NCI-H1105 (cell line): ENCODE results near the gene DNA2.
"Not testable (repeated sequence)": the region's sequence is repeated elsewhere in the genome, so short reads cannot be mapped to it uniquely, and the experiment has no call there.

Experiments
- DNase-seq: peaks from one replicate; lab custom pipeline; 2025; lab: John Stamatoyannopoulos, UW

DNA2 gene, protein sequence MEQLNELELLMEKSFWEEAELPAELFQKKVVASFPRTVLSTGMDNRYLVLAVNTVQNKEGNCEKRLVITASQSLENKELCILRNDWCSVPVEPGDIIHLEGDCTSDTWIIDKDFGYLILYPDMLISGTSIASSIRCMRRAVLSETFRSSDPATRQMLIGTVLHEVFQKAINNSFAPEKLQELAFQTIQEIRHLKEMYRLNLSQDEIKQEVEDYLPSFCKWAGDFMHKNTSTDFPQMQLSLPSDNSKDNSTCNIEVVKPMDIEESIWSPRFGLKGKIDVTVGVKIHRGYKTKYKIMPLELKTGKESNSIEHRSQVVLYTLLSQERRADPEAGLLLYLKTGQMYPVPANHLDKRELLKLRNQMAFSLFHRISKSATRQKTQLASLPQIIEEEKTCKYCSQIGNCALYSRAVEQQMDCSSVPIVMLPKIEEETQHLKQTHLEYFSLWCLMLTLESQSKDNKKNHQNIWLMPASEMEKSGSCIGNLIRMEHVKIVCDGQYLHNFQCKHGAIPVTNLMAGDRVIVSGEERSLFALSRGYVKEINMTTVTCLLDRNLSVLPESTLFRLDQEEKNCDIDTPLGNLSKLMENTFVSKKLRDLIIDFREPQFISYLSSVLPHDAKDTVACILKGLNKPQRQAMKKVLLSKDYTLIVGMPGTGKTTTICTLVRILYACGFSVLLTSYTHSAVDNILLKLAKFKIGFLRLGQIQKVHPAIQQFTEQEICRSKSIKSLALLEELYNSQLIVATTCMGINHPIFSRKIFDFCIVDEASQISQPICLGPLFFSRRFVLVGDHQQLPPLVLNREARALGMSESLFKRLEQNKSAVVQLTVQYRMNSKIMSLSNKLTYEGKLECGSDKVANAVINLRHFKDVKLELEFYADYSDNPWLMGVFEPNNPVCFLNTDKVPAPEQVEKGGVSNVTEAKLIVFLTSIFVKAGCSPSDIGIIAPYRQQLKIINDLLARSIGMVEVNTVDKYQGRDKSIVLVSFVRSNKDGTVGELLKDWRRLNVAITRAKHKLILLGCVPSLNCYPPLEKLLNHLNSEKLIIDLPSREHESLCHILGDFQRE

GRCh38 chr10:68471586-68472408, at the start of gene DNA2:
DNA2 (minus strand) TSS chr10:68471973; CDS start chr10:68471864, 109 bp downstream.
- peak; percentile 78 for DNase-seq

GRCh38 chr10:68518609-68519008, 46.8 kb upstream of the DNA2 start:
- not testable (repeated sequence) for DNase-seq

- no peak for DNase-seq
Observed at GRCh38 chr10:68517188-68517587, 45.4 kb upstream of the DNA2 start.

- DNase-seq: no peak
Observed at GRCh38 chr10:68516766-68517165, 45.0 kb upstream of the DNA2 start.

- not testable (repeated sequence) for DNase-seq
Observed at GRCh38 chr10:68516216-68516615, 44.4 kb upstream of the DNA2 start.

GRCh38 chr10:68508090-68508489, 36.3 kb upstream of the DNA2 start:
- DNase-seq: no peak

- no peak for DNase-seq
Observed at GRCh38 chr10:68506411-68506810, 34.6 kb upstream of the DNA2 start.

DNA sequence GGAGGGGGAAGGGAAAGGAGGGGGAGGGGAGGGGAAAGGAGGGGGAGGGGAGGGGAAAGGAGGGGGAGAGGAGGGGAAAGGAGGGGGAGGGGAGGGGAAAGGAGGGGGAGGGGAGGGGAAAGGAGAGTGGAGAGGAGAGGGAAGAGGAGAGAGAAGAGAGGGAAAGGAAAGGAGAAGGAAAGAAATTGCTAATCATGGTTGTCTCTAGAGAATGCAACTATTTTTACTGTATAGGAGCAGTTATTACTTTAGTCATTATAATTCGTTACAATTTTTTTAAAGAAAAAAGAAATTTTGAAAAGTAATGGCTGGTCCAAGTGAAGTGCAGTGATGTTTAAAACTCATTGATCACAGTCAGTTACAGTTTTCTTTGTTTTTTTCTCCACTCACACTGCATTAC, 31.1 kb upstream of the DNA2 start:
- no peak for DNase-seq

- DNase-seq: no peak
Observed at GRCh38 chr10:68501691-68502090, 29.9 kb upstream of the DNA2 start.

- DNase-seq: no peak
Observed at GRCh38 chr10:68499544-68499943, 27.8 kb upstream of the DNA2 start.

- no peak for DNase-seq
Observed at GRCh38 chr10:68496072-68496471, 24.3 kb upstream of the DNA2 start.

DNA sequence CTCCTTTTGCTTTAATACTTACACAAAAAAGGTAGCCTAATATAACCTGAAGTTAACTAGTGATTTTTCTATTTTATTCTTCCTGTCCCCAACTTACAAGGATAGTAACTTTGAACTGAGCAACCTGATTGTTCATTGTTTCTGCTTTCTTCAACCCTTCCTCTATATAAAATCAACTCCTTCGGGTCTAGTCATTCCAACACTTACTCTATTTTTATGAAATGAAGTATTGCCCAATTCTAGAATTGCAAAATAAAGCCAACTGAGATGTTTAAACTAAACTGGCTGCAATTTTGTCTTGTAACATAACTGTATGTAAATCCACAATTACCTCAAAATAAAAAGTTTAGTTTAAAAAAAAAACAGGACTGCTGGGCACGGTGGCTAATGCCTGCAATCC, 20.3 kb upstream of the DNA2 start:
- DNase-seq: no peak

- DNase-seq: no peak
Observed at GRCh38 chr10:68489919-68490318, 18.1 kb upstream of the DNA2 start.

- DNase-seq: no peak
Observed at GRCh38 chr10:68474021-68474420, 2.2 kb upstream of the DNA2 start.

- DNase-seq: no peak
Observed at GRCh38 chr10:68471063-68471585, 649 bp downstream of the DNA2 start.

GRCh38 chr10:68470300-68470699, 1.5 kb downstream of the DNA2 start:
- no peak for DNase-seq

DNA sequence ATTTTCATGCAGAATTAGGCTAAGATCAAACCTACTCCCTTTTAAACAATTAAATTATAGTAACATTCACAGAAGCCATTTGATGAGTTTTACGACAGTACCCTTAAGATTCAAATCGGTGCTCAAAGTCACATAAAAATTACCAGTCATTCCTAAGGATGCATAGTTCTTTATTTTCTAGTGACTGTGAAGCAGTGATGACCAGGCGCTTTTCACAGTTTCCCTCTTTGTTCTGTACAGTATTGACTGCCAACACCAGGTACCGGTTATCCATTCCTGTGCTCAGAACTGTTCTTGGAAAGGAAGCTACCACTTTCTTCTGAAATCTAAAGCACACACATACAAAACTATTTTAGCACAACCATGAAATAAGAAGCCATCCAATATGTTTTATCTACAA, 1.9 kb downstream of the DNA2 start:
- no peak for DNase-seq

DNA sequence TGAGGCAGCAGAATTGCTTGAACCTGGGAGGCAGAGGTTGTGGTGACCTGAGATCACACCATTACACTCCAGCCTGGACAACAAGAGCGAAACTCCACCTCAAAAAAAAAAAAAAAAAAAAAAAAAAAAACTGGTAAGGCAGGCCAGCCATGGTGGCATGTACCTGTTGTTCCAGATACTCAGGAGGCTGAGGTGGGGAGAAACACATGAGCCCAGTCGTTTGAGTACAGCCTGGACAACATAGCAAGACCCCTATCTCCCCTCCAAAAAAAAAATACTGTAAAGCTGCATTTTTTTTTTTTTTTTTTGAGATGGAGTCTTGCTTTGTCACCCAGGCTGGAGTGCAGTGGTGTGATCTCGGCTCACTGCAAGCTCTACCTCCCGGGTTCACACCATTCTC, 7.0 kb downstream of the DNA2 start:
- DNase-seq: not testable (repeated sequence)

GRCh38 chr10:68463365-68464093, 8.2 kb downstream of the DNA2 start:
- no peak for DNase-seq

GRCh38 chr10:68462536-68462935, 9.2 kb downstream of the DNA2 start:
- no peak for DNase-seq

DNA sequence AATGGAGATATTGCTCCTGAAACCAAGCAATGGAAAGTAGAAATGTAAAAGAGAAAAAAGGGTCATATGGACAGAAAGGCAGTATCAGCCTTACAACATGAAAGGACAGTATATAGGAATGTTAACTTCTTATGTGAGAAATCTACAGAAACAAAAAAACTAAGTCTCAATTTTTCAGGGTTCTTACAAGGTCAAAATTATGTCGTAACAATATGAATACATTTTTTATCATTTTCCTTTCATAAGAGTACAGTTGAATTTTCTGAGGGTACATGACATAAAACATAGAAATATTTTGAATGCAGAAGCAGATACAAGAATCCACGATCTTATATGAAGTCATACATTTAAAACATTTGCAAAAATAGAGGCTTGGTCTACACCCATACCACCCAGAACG, 10.7 kb downstream of the DNA2 start:
- DNase-seq: no peak
